ENCODE data around the gene TMSB10. TPM values are rescaled to one million over a fixed set of nuclear protein-coding genes. Genes with fewer than 3 reads are reported as not detected.

The TMSB10 gene
- total and polyA plus RNA-seq, 2 experiments from 2014 or later, result 834 to 2,942 TPM

- H3K27ac ChIP-seq (ENCODE audit: low read depth), result no peak overlapping the region
- TF ChIP-seq EZH2 (IDR thresholded peaks at IDR 0.05; ENCODE audit: low read depth, unreplicated experiment) (no peak), STAT1 (IDR thresholded peaks at IDR 0.05; ENCODE audit: unreplicated experiment) (no peak), ZNF331 (CRISPR knock-in tag; IDR thresholded peaks at IDR 0.05; ENCODE audit: low read depth) (no peak), ZNF462 (CRISPR knock-in tag; IDR thresholded peaks at IDR 0.05) (no peak), REST (IDR thresholded peaks at IDR 0.05; ENCODE audit: unreplicated experiment) (no peak), JUNB (IDR thresholded peaks at IDR 0.05; ENCODE audit: unreplicated experiment) (no peak), NANOG (IDR thresholded peaks at IDR 0.05; ENCODE audit: borderline replicate concordance) (no peak), CTCF (conservative IDR thresholded peaks at IDR 0.05; ENCODE audit: low read depth in 2 of 2) (no peak), ZNF114 (CRISPR knock-in tag; IDR thresholded peaks at IDR 0.05) (no peak), POLR2AphosphoS5 (IDR thresholded peaks at IDR 0.05; ENCODE audit: low read depth) (no peak)
- TF ChIP-seq, protein P1, sequence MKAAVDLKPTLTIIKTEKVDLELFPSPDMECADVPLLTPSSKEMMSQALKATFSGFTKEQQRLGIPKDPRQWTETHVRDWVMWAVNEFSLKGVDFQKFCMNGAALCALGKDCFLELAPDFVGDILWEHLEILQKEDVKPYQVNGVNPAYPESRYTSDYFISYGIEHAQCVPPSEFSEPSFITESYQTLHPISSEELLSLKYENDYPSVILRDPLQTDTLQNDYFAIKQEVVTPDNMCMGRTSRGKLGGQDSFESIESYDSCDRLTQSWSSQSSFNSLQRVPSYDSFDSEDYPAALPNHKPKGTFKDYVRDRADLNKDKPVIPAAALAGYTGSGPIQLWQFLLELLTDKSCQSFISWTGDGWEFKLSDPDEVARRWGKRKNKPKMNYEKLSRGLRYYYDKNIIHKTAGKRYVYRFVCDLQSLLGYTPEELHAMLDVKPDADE (IDR thresholded peaks at IDR 0.05), result no peak
- no peak overlapping the region for H3K4me3 Mint-ChIP-seq
- no peak overlapping the region for H3K4me3 ChIP-seq
- H3K36me3 Mint-ChIP-seq (ENCODE audit: low read depth), result no peaks in the 10 kb centered on the region
- H3K36me3 ChIP-seq (ENCODE audit: insufficient read depth), result no peaks in the 10 kb centered on the region
- H2AFZ ChIP-seq, result no peak overlapping the region
- H3K9me3 Mint-ChIP-seq, result no peaks in the 10 kb centered on the region; the same call in 2 of the 3 replicates
- H3K4me2 ChIP-seq, result no peak overlapping the region
- no peaks in the 10 kb centered on the region for H3K79me2 ChIP-seq (replicated peaks; ENCODE audit: insufficient read depth)
- ATAC-seq, result no peak
- H3K4me1 ChIP-seq (ENCODE audit: insufficient read depth), result peaks cover 13% of the 10 kb centered on the region; the same call in 1 of the 2 replicates
- H3K27me3 Mint-ChIP-seq (ENCODE audit: insufficient read depth, low read depth, poor library complexity), result peaks cover 18% of the 10 kb centered on the region
- H3K27ac Mint-ChIP-seq, result peak overlapping the region; percentile 89
- H3K4me1 Mint-ChIP-seq, result peaks cover 27% of the 10 kb centered on the region
- H3K27me3 ChIP-seq (ENCODE audit: insufficient read depth), result peaks cover 7% of the 10 kb centered on the region; the same call in 1 of the 2 replicates
- no peaks in the 10 kb centered on the region for H3K9me2 ChIP-seq (ENCODE audit: insufficient read depth)
- H3F3A ChIP-seq (replicated peaks; ENCODE audit: low read depth), result peaks cover 13% of the 10 kb centered on the region; the same call in 1 of the 2 replicates
- DNase-seq (ENCODE audit: low spot score), result no peak
- no peaks in the 10 kb centered on the region for H4K20me1 ChIP-seq (replicated peaks; ENCODE audit: insufficient read depth)
These were observed 21.8 kb downstream of the TMSB10 start for GRCh38 chr2:84927275-84927627.

Data from GM23338 (cell line).